GM12892 (cell line): Measurements from ENCODE around the gene MOSPD3.

Experiments used
- DNase-seq: peaks from one replicate; pipeline ENCODE4 v3.0.0; 2011; ENCODE audit not compliant: insufficient read length
- FAIRE-seq: peaks from 2 replicates; lab custom pipeline; 2011; peaks lifted over from hg19 to GRCh38; lab: Jason Lieb, UNC
- POLR2A ChIP-seq: IDR thresholded peaks from 2 replicates; pipeline ENCODE4 v1.6.1; 2011; ENCODE audit warnings: low read depth, low read length, control low read depth
- POLR2AphosphoS5 ChIP-seq: IDR thresholded peaks from 2 replicates; pipeline ENCODE4 v1.6.1; 2011; ENCODE audit warnings: low read depth, low read length, control low read depth
- TAF1 ChIP-seq: IDR thresholded peaks from 2 replicates; pipeline ENCODE4 v1.6.1; 2011; ENCODE audit warnings: low read depth, mild to moderate bottlenecking, control low read depth, low read length, borderline replicate concordance

Gene MOSPD3

GRCh38 chr7:100586266-100587025, 25.9 kb upstream of the MOSPD3 start, which contains the start of gene FBXO24:
FBXO24 (plus strand) TSS chr7:100586328; CDS start chr7:100586626, 298 bp downstream.
- peak; percentile 100 for DNase-seq
- TF ChIP-seq POLR2AphosphoS5 (no peak), TAF1 (no peak), POLR2A (no peak)
- FAIRE-seq: peak; percentile 38

- FAIRE-seq: no peak
Observed at GRCh38 chr7:100588438-100588837, 23.9 kb upstream of the MOSPD3 start.

GRCh38 chr7:100589341-100589947, 22.9 kb upstream of the MOSPD3 start:
- DNase-seq (no peak), FAIRE-seq (no peak)
- TF ChIP-seq POLR2A: no peak
- TF ChIP-seq TAF1: no peak
- no peak for TF ChIP-seq POLR2AphosphoS5

More at GRCh38 chr7:100588438-100588837, 23.9 kb upstream of the MOSPD3 start:
- no peak for DNase-seq
- no peak for TF ChIP-seq TAF1
- TF ChIP-seq POLR2AphosphoS5: no peak
- TF ChIP-seq POLR2A: no peak

- no peak for DNase-seq
- TF ChIP-seq POLR2AphosphoS5: no peak
- no peak for TF ChIP-seq POLR2A
- TF ChIP-seq TAF1: no peak
- no peak for FAIRE-seq
Observed at GRCh38 chr7:100590077-100590737, 22.1 kb upstream of the MOSPD3 start.

- DNase-seq (no peak), FAIRE-seq (no peak)
- TF ChIP-seq TAF1 (no peak), POLR2A (no peak), POLR2AphosphoS5 (no peak)
Observed at GRCh38 chr7:100591596-100591995, 20.7 kb upstream of the MOSPD3 start.

GRCh38 chr7:100595188-100595587, 17.2 kb upstream of the MOSPD3 start:
- no peak for FAIRE-seq
- DNase-seq: no peak
- TF ChIP-seq POLR2AphosphoS5: no peak
- TF ChIP-seq POLR2A: no peak
- TF ChIP-seq TAF1: no peak

- FAIRE-seq (no peak), DNase-seq (no peak)
- TF ChIP-seq TAF1: no peak
Observed at GRCh38 chr7:100598425-100598824, 13.9 kb upstream of the MOSPD3 start.

GRCh38 chr7:100599911-100600729, 12.2 kb upstream of the MOSPD3 start:
- FAIRE-seq (no peak), DNase-seq (no peak)
- TF ChIP-seq POLR2A: no peak
- TF ChIP-seq TAF1: no peak
- TF ChIP-seq POLR2AphosphoS5: no peak

- no peak for FAIRE-seq
- DNase-seq: no peak
- no peak for TF ChIP-seq POLR2AphosphoS5
- TF ChIP-seq POLR2A: no peak
- TF ChIP-seq TAF1: no peak
Observed at GRCh38 chr7:100600730-100601038, 11.7 kb upstream of the MOSPD3 start.

- no peak for FAIRE-seq
- no peak for DNase-seq
- TF ChIP-seq POLR2A (no peak), TAF1 (no peak), POLR2AphosphoS5 (no peak)
Observed at GRCh38 chr7:100602889-100603725, 9.2 kb upstream of the MOSPD3 start.
